Prostate gland (tissue), 2 donors: ENCODE results near the gene CGNL1. TPM values are rescaled to one million over a fixed set of nuclear protein-coding genes. Genes with fewer than 3 reads are reported as not detected.

Source experiments
- DNase-seq: peaks from one replicate; pipeline ENCODE4 v3.0.0-alpha.2; 2019; ENCODE audit warnings: low spot score
- H3K27ac ChIP-seq, 2 donors: fragments of 200-600 bp; sonication (generic); 2 replicates each; pipeline ENCODE4 v1.5.1; 2017 to 2019
- H3K27me3 ChIP-seq: fragments of 200-600 bp; sonication (generic); replicated peaks from 2 replicates; pipeline ENCODE4 v1.5.1; 2019; ENCODE audit not compliant: insufficient read depth
- H3K36me3 ChIP-seq, 2 donors: fragments of 200-600 bp; sonication (generic); 1 replicate in 1 of 2; 2 replicates in 1 of 2; pipeline versions ENCODE4 v1.5.1 to v1.8.1; 2017 to 2019
- H3K4me1 ChIP-seq: fragments of 200-600 bp; sonication (generic); replicated peaks from 2 replicates; pipeline ENCODE4 v1.5.1; 2019
- H3K4me3 ChIP-seq, 2 donors: fragments of 200-600 bp; sonication (generic); 2 replicates each; pipeline ENCODE4 v1.5.1; 2017 to 2019
- H3K9me3 ChIP-seq: fragments of 200-600 bp; sonication (generic); 2 replicates; pipeline ENCODE4 v1.5.1; 2017
- POLR2A ChIP-seq: fragments of 450-650 bp; IDR thresholded peaks from one replicate; pipeline ENCODE4 v1.6.1; 2016; ENCODE audit warnings: antibody characterized with exemption, mild to moderate bottlenecking
- POLR2AphosphoS5 ChIP-seq: sonication (generic); formaldehyde crosslinking; IDR thresholded peaks from one replicate; pipeline ENCODE4 v1.6.1; 2017; ENCODE audit warnings: antibody characterized with exemption
- WGBS: methylation state at CpG from one replicate; pipeline ENCODE4 v1.1.5; 2018; 5-methylcytosine and 5-hydroxymethylcytosine counted together
- intact Hi-C: fragments of 100-400 bp; cut with DNase I; formaldehyde crosslinking; loops from one replicate; pipeline ENCODE4 v1.14.2; 2022
- total RNA-seq, 2 donors: library from RNA; depleted of rRNA; stranded (reverse); fragments of >200 nt; gene quantifications; one replicate each; pipeline ENCODE4 v1.1.0, GENCODE V29; 2016
- TF ChIP-seq, protein P1 (sequence below), 4 experiments: fragments of 200-600 bp in 2 of 4; fragments of 450-650 bp in 2 of 4; sonication (generic) in 2 of 4; IDR thresholded peaks; 1 replicate in 3 of 4; 2 replicates in 1 of 4; pipeline ENCODE4 v1.5.1; 2016 to 2019; ENCODE audit warnings: antibody characterized with exemption in 4 of 4, mild to moderate bottlenecking in 2 of 4, moderate library complexity in 2 of 4

Gene CGNL1
- total RNA-seq, 2 donors from 2014 or later: 49.0 to 65.6 TPM

DNA sequence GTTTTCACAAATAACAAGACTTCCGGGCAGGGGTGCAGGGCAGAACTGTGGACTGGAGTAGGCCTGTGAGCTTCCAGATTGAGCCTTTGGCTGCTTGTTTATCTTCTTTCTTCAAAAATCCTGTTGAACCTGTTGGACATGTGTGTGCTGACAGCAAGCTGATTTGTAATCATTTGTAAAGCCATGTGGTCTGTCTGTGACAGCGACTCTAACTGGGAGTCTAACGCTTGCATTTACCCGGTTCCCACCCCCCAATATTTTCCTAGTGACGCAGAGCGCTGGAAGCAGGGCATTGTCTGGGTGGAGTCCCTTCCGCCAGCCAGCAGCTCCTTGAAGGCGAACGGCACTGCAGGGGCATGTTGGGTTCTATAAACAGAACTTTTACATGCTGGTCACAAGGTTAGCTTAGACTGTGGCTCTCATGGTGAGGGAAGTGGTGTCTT lies 129.7 kb downstream of the CGNL1 start:
- Histone ChIP-seq H3K9me3 (no peaks in the 10 kb centered on the region), H3K4me3 (no peak overlapping the region), H3K27ac (peak overlapping the region; percentile 97), H3K4me1 (peaks cover 51% of the 10 kb centered on the region), H3K27me3 (no peaks in the 10 kb centered on the region), H3K36me3 (no peaks in the 10 kb centered on the region)
- peak; percentile 98 for DNase-seq
- WGBS: 11% methylated on average over 9 of the region's 9 CpGs
- intact Hi-C loops: no loop called here
- TF ChIP-seq POLR2A: no peak
- peak; percentile 97 for TF ChIP-seq POLR2AphosphoS5
- TF ChIP-seq, protein P1, sequence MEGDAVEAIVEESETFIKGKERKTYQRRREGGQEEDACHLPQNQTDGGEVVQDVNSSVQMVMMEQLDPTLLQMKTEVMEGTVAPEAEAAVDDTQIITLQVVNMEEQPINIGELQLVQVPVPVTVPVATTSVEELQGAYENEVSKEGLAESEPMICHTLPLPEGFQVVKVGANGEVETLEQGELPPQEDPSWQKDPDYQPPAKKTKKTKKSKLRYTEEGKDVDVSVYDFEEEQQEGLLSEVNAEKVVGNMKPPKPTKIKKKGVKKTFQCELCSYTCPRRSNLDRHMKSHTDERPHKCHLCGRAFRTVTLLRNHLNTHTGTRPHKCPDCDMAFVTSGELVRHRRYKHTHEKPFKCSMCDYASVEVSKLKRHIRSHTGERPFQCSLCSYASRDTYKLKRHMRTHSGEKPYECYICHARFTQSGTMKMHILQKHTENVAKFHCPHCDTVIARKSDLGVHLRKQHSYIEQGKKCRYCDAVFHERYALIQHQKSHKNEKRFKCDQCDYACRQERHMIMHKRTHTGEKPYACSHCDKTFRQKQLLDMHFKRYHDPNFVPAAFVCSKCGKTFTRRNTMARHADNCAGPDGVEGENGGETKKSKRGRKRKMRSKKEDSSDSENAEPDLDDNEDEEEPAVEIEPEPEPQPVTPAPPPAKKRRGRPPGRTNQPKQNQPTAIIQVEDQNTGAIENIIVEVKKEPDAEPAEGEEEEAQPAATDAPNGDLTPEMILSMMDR (IDR thresholded peaks at IDR 0.05): peak in 1 of 4 experiments; percentile 19

DNA sequence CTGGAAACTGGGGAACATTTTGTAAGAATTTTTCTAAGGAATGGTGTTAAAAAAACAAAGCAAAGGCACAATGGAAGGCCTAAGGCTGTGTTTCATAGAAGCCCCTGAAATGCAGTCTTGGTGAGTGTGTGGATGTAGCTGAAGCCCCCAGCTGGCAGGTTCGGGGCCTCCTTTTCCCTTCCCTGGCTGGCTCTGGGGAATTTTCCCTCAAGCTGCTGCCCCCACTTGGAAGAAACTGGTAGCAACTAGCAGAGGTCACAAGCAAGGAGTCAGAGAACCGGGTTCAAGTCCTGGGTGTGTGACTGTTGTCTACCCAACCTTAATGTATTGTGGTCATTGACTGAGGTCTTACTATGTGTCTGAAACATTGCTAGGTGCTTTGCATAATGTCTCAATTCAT lies 130.1 kb downstream of the CGNL1 start:
- peaks cover 54% of the 10 kb centered on the region for H3K4me1 ChIP-seq
- no peak for DNase-seq
- H3K27me3 ChIP-seq: no peaks in the 10 kb centered on the region
- TF ChIP-seq, protein P1 (IDR thresholded peaks at IDR 0.05): peak in 2 of 4 experiments; percentile 3 to 12
- TF ChIP-seq POLR2AphosphoS5: no peak
- H3K36me3 ChIP-seq: no peaks in the 10 kb centered on the region
- peak overlapping the region; percentile 97 for H3K27ac ChIP-seq
- H3K9me3 ChIP-seq: no peaks in the 10 kb centered on the region
- no peak overlapping the region for H3K4me3 ChIP-seq
- intact Hi-C loops: no loop called here
- 49% methylated on average over 2 of the region's 2 CpGs for WGBS

DNA sequence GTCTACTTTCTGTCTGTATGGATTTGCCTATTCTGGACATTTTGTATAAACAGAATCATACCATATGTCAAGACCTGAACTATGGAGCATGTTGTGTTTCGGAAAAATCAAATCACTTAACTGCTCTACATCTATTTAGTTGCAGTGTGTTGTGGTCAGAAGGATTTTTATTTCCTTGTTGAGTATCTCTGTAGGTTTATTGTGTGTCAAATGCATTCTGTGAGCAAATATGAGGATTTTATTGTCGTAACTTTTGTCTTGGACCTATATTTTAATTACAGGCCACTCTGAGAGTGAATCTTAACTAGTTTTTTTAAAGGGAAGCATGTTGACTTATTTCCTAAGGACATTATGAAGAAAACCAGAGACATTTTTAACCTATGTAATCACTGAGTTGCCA lies 130.8 kb downstream of the CGNL1 start:
- intact Hi-C loops: no loop called here
- Histone ChIP-seq H3K27ac (peak overlapping the region; percentile 97), H3K27me3 (no peaks in the 10 kb centered on the region), H3K36me3 (no peaks in the 10 kb centered on the region), H3K4me1 (peaks cover 54% of the 10 kb centered on the region), H3K4me3 (no peak overlapping the region), H3K9me3 (no peaks in the 10 kb centered on the region)
- 65% methylated on average over 2 of the region's 2 CpGs for WGBS
- DNase-seq: no peak
- TF ChIP-seq POLR2AphosphoS5 (peak; percentile 30), POLR2A (no peak)
- TF ChIP-seq, protein P1 (IDR thresholded peaks at IDR 0.05): peak in 1 of 4 experiments; percentile 4

DNA sequence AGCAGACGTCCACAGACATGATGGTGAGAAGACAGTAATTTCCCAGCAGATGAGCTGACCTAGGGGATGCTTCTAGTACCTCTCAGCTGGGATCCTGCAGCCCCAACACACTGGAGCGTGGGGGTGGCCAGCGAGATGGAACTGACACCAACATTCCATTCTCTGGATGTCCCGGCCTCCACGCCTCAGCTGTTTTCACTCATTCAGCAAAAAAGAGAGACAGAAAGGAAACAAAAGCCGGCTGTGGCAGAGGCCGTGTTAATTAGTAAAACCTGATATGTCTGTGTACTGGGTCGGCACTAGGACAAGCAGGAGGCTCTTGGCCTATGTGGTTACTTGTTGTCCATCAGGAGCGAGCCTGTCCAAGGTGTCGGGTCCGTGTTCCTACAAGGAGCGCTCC lies 132.8 kb downstream of the CGNL1 start:
- DNase-seq: no peak
- 39% methylated on average over 12 of the region's 12 CpGs for WGBS
- no peak for TF ChIP-seq POLR2AphosphoS5
- no peak for TF ChIP-seq POLR2A
- TF ChIP-seq, protein P1 (IDR thresholded peaks at IDR 0.05): no peak
- Histone ChIP-seq H3K27me3 (no peaks in the 10 kb centered on the region), H3K36me3 (no peaks in the 10 kb centered on the region), H3K27ac (peak overlapping the region; percentile 97), H3K4me1 (peaks cover 54% of the 10 kb centered on the region), H3K4me3 (no peak overlapping the region), H3K9me3 (no peaks in the 10 kb centered on the region)
- intact Hi-C loops: no loop called here

DNA sequence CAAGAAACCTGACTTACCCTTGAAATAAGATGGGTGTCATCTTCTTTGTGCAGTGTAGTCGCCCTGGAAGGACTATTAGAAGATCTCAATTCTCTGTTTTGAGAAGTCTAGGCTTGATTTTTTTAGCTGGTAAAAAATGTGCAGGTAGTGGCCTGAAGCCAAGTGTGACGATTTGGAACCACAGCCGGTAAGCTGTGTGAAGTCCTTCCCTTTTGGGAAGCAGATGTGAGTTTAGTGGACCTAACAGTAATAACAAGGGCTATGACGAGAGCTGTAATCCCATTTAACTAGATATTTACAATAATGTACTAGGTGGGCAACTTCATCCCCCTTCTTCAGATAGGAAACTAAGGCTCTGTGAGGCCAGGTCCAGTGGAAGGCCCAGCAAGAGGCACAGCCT lies 133.7 kb downstream of the CGNL1 start:
- intact Hi-C loops: no loop called here
- no peak for DNase-seq

More for the DNA sequence above, 133.7 kb downstream of the CGNL1 start:
- H3K9me3 ChIP-seq: no peaks in the 10 kb centered on the region
- H3K27me3 ChIP-seq: no peaks in the 10 kb centered on the region
- no peaks in the 10 kb centered on the region for H3K36me3 ChIP-seq
- peaks cover 49% of the 10 kb centered on the region for H3K4me1 ChIP-seq
- 28% methylated on average over 4 of the region's 4 CpGs for WGBS
- TF ChIP-seq POLR2A (no peak), POLR2AphosphoS5 (no peak)
- TF ChIP-seq, protein P1 (IDR thresholded peaks at IDR 0.05): no peak
- peak overlapping the region; percentile 97 for H3K27ac ChIP-seq
- H3K4me3 ChIP-seq: no peak overlapping the region
